Keratinocyte (primary cell): ENCODE results near the gene EIF3F.

ENCODE experiments used
- CTCF ChIP-seq, 3 experiments: IDR thresholded peaks in 1 of 3; conservative IDR thresholded peaks in 1 of 3; optimal IDR thresholded peaks in 1 of 3; 2 replicates in 2 of 3; 3 replicates in 1 of 3; pipeline versions ENCODE3 to v1.5.1; 2011; ENCODE audit warnings: low read length in 3 of 3, mild to moderate bottlenecking in 3 of 3, moderate library complexity in 2 of 3, control low read depth in 1 of 3, inconsistent platforms in 1 of 3; ENCODE audit not compliant: insufficient read depth in 2 of 3; ENCODE audit errors: extremely low read depth in 1 of 3
- EZH2 ChIP-seq: IDR thresholded peaks from one replicate; pipeline ENCODE4 v1.6.1; 2012; ENCODE audit warnings: inconsistent platforms, mild to moderate bottlenecking, low read length, moderate library complexity

DNA sequence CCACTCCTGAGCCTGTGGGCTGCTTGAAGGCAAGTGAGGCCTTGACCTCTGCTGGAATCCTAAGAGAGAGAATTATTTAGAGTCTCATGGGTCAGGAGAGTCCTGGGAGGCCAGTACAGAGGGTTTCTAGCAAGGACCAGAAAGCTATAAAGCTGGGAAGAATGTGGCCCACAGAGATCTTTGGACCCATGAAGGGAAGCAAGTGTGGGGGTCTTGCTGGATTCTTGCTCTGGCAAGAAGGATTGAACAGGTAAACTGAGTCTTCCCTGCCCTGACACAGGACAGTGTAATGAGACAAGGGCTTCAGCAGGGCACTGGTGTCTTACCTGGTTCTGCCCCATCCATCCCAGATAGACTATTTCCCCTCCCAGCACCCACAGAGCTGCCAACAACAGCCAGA, 18.4 kb downstream of the EIF3F start:
- TF ChIP-seq CTCF (optimal IDR thresholded peaks at IDR 0.05 in 1 of 3, IDR thresholded peaks at IDR 0.05 in 1 of 3, conservative IDR thresholded peaks at IDR 0.05 in 1 of 3; ENCODE audit: extremely low read depth in 1 of 3, insufficient read depth in 2 of 3, low read length in 3 of 3) (no peak), EZH2 (no peak)
